ENCODE measurements around the gene ARFIP1.

- TF ChIP-seq CTCF (IDR thresholded peaks at IDR 0.05) = no peak
- TF ChIP-seq EZH2 (IDR thresholded peaks at IDR 0.05; ENCODE audit: borderline replicate concordance, insufficient read depth, low read depth, low read length, poor library complexity, severe bottlenecking) = no peak
Observed at GRCh38 chr4:152886201-152886600, 106.4 kb downstream of the ARFIP1 start.
